Measurements from ENCODE around the gene MGAT4C.

DNA sequence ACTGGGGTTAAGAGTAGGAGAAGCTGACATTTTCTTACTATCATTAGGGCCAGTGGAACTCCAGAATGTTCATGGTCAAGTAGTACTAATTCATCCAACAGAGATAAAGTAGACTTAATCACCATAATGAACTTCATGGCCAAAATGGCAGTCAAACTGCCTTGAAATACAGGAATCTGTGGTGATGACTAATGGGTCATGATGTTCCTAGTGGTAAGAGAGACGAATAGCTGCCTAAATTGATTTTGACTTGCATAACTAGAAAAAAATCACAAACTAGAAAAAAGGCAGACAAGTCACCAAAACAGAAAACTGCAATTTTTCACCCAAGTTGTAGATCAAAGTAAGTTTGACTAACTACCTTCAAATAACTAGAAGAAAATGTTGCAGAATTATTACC, 138.5 kb downstream of the MGAT4C start:
- TF ChIP-seq CTCF (IDR thresholded peaks at IDR 0.05), result no peak
- TF ChIP-seq POLR2AphosphoS5 (IDR thresholded peaks at IDR 0.05; ENCODE audit: insufficient read depth in 1 of 2, low read depth in 1 of 2), result no peak
